ENCODE data around the gene FCHSD2.

GRCh38 chr11:72834905-72835304, 307.2 kb downstream of the FCHSD2 start:
- TF ChIP-seq EZH2phosphoT487 (IDR thresholded peaks at IDR 0.05; ENCODE audit: insufficient read depth, low read depth) (no peak), EZH2 (IDR thresholded peaks at IDR 0.05; ENCODE audit: insufficient read depth, poor library complexity, severe bottlenecking) (no peak)

Measured in GM23248 (cell line).